ENCODE data around the gene CHODL.

Gene CHODL

DNA sequence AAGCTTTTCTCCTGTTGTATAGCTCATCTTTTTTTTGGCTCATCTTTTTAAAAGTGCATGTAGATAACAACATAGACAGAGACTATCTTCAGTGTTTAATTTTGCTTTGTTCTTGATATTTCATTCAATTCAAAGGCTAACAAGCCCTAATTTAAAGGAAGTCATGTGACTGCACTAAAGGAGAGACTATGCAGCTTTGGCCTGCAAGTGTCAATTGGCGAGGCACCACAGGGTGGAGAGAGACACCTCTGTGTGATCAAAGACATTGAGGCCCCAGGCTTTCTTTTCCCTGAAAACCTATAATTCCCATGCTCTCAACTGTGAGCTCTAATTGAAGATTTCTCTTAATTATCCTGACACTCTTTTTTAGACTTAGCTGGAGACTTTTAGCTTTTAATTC is 53.6 kb downstream of the CHODL start:
- DNase-seq: no peak
